ENCODE data around the gene ACSF3.

Gene ACSF3

DNA sequence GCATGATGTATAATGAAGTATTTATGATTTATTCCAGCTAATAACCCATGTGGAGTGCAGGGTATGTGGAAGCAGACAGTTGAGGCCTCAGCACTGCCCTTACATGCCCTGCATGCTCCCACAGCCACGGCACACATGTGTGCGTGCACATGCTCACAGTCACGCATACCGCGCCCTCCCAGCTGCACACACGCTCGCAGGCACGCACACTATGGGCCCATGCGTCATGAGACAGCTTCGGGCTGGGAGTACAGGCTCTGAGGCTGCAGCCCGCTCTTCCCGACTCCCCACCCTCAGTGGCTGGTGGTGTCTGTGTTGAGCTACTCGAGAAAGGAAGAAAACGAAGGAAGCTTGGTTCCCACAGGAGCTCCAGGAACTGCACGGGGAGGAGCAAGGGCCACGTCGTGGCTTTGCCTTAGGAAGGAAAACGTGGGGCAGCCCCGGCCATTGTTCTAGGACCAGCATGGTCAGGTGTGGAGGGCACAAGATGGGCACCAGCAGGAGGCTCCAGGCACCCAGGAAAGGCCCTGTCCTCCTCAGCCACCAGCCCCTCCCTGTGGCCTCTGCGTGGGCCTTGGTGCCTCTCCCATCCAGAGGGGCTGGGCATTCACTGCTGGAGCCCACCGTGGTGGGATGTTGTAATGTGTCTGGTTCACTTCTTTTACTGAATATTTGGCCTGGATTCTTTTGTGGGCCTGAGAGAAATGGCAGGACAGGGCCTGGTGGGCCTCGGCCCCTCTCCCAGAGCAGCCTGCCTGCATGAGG lies 50.4 kb downstream of the ACSF3 start:
- DNase-seq (ENCODE audit: low read depth) = no peak
- TF ChIP-seq, protein P1, sequence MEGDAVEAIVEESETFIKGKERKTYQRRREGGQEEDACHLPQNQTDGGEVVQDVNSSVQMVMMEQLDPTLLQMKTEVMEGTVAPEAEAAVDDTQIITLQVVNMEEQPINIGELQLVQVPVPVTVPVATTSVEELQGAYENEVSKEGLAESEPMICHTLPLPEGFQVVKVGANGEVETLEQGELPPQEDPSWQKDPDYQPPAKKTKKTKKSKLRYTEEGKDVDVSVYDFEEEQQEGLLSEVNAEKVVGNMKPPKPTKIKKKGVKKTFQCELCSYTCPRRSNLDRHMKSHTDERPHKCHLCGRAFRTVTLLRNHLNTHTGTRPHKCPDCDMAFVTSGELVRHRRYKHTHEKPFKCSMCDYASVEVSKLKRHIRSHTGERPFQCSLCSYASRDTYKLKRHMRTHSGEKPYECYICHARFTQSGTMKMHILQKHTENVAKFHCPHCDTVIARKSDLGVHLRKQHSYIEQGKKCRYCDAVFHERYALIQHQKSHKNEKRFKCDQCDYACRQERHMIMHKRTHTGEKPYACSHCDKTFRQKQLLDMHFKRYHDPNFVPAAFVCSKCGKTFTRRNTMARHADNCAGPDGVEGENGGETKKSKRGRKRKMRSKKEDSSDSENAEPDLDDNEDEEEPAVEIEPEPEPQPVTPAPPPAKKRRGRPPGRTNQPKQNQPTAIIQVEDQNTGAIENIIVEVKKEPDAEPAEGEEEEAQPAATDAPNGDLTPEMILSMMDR (conservative IDR thresholded peaks at IDR 0.05; ENCODE audit: low read depth, low read length) = no peak
- H3K4me3 ChIP-seq (ENCODE audit: low read depth, low read length) = no peak overlapping the region

DNA sequence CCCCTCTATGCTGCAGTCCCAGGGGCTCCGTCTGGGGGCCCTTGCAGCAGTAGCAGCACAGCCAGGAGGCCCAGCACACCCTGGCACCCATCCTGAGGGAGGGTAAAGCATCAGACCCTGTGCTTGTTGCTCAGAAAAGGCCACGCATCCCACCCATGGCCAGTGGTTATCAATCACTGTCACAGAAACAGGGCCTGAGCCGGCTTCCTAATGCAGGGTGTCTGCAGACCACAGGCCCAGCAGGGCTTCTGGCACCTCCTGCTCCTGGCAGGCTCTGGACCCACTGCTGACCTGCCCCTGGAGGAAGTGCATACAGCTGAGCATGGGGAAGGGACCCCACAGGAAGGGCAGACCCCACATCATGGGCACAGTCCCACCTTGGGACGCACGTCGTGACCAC lies 51.0 kb downstream of the ACSF3 start:
- H3K4me3 ChIP-seq (ENCODE audit: low read depth, low read length) = no peak overlapping the region
- no peak for DNase-seq (ENCODE audit: low read depth)
- TF ChIP-seq, protein P1 (conservative IDR thresholded peaks at IDR 0.05; ENCODE audit: low read depth, low read length) = no peak

DNA sequence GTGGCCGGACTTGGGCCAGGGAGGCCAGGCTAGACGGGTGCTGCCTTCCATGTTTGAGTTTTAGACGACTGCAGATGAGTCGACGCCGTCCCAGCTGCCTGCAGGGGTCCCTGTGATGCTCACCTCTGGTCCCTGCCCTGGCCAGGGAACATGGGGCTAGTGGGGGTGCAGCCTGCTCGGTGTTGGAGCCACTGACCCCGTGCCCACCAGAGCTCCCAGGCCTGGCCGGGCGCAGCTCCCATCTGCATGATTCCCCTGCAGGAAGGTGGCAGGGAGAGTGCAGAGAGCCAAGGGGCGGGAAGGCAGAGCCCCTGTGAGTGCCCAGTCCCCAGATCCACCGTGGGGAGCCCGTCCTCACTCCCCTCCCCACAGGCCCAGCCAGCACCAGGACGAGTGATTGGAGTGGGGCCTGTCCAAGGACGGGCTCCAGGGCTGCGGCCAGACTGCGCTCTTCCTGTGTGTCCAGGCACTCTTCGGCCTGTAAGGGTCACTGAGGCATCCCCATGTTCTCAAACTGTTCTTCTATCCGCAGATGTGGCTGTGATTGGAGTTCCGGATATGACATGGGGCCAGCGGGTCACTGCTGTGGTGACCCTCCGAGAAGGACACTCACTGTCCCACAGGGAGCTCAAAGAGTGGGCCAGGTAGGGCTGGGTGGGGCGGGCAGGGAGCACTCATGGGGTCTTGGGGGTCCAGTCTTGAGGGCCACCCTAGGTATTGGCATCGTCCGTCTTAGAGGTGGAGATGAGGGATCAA lies 51.9 kb downstream of the ACSF3 start:
- TF ChIP-seq, protein P1 (conservative IDR thresholded peaks at IDR 0.05; ENCODE audit: low read depth, low read length) = no peak
- DNase-seq (ENCODE audit: low read depth) = no peak
- no peak overlapping the region for H3K4me3 ChIP-seq (ENCODE audit: low read depth, low read length)

DNA sequence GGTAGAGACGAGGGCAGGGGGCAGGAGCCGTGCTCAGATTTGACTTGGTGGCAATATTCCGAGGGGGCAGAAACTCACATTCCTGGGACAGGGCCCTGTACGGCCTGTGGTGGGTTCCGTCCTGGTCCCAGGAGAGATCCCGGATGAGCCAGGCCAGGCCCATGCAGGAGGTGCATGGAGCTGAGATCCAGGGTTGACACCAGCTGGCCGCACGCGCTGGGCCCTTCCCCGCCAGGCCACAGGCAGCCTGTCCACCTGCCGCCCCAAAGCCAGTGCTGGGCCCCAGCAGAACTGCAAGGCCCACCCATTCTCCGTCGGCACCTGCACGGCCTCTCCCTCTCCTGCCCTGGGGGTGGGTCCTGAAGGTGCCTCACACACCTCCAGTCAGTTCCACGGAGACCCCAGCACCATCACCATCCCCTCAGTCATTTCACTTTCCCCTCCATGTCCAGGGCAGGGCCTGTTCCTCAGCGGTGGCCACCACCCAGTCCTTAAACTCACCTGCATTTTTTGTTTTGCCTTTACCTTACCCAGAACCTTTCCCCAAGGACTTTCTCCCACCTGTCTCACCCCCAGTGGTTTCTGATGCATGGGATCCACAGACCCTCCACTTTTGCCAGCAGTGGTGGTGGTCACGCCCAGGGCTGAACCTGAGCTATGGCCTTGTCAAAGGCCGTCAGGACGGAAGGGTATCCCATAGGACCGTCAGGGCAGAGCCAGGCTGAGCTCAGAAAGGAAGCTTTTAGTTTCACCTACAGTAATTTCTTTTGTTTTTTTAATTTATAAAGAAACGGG lies 52.8 kb downstream of the ACSF3 start:
- TF ChIP-seq, protein P1 (conservative IDR thresholded peaks at IDR 0.05; ENCODE audit: low read depth, low read length) = no peak
- no peak for DNase-seq (ENCODE audit: low read depth)

DNA sequence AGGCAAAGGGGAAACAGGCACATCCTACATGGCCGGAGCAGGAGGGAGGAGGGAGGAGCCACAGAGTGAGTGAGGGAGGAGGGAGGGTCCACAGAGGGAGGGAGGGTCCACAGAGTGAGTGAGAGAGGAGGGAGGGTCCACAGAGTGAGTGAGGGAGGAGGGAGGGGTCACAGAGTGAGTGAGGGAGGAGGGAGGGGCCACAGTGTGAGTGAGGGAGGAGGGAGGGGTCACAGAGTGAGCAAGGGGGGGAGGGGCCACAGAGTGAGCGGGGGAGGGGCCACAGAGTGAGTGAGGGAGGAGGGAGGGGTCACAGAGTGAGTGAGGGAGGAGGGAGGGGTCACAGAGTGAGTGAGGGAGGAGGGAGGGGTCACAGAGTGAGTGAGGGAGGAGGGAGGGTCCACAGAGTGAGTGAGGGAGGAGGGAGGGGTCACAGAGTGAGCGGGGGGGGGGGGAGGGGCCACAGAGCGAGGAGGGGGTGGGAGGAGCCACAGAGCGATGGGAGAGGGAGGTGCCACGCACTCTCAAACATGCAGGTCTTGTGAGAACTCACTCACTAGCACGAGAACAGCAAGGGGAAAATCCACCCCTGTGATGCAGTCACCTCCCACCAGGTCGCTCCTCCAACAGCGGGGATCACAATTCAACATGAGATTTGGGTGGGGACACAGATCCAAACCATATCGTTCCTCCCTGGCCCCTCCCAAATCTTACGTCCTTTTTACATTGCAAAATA lies 53.6 kb downstream of the ACSF3 start:
- DNase-seq (ENCODE audit: low read depth) = no peak
- H3K4me3 ChIP-seq (ENCODE audit: low read depth, low read length) = no peak overlapping the region

More for the DNA sequence above, 52.8 kb downstream of the ACSF3 start:
- no peak overlapping the region for H3K4me3 ChIP-seq (ENCODE audit: low read depth, low read length)

DNA sequence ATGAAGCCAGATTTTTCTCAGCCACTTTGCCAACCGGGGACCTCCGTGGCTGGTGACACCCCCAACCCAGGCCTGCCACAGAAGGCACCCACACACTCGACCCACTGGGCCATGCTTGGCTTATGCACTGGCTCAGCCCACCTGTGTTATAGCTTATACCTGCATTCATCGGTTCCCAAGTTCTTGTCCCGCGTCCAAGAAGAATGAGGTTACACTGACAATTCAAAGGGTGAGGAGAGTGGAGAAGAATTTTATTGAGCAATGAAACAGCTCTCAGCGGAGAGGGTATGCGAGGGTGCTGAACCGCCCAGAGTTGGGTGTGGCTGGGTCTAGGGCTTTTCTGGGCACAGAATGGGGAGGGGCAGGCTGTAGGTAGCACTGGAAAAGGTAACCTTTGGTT lies 55.7 kb downstream of the ACSF3 start:
- no peak overlapping the region for H3K4me3 ChIP-seq (ENCODE audit: low read depth, low read length)
- no peak for DNase-seq (ENCODE audit: low read depth)
- TF ChIP-seq, protein P1 (conservative IDR thresholded peaks at IDR 0.05; ENCODE audit: low read depth, low read length) = no peak

More for the DNA sequence above, 53.6 kb downstream of the ACSF3 start:
- TF ChIP-seq, protein P1 (conservative IDR thresholded peaks at IDR 0.05; ENCODE audit: low read depth, low read length) = no peak
